Stimulated activated naive CD4-positive, alpha-beta T cell (primary cell): Measurements from ENCODE around the gene FREM1.
"Not testable (repeated sequence)": the region's sequence is repeated elsewhere in the genome, so short reads cannot be mapped to it uniquely, and the experiment has no call there.

Experiments used
- DNase-seq, 6 experiments: peaks; one replicate each; lab custom pipeline; 2025; lab: John Stamatoyannopoulos, UW

Gene FREM1, protein sequence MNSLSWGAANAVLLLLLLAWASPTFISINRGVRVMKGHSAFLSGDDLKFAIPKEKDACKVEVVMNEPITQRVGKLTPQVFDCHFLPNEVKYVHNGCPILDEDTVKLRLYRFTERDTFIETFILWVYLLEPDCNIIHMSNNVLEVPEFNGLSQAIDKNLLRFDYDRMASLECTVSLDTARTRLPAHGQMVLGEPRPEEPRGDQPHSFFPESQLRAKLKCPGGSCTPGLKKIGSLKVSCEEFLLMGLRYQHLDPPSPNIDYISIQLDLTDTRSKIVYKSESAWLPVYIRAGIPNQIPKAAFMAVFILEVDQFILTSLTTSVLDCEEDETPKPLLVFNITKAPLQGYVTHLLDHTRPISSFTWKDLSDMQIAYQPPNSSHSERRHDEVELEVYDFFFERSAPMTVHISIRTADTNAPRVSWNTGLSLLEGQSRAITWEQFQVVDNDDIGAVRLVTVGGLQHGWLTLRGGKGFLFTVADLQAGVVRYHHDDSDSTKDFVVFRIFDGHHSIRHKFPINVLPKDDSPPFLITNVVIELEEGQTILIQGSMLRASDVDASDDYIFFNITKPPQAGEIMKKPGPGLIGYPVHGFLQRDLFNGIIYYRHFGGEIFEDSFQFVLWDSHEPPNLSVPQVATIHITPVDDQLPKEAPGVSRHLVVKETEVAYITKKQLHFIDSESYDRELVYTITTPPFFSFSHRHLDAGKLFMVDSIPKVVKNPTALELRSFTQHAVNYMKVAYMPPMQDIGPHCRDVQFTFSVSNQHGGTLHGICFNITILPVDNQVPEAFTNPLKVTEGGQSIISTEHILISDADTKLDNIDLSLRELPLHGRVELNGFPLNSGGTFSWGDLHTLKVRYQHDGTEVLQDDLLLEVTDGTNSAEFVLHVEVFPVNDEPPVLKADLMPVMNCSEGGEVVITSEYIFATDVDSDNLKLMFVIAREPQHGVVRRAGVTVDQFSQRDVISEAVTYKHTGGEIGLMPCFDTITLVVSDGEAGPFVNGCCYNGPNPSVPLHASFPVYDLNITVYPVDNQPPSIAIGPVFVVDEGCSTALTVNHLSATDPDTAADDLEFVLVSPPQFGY (N-terminal part only)

DNA sequence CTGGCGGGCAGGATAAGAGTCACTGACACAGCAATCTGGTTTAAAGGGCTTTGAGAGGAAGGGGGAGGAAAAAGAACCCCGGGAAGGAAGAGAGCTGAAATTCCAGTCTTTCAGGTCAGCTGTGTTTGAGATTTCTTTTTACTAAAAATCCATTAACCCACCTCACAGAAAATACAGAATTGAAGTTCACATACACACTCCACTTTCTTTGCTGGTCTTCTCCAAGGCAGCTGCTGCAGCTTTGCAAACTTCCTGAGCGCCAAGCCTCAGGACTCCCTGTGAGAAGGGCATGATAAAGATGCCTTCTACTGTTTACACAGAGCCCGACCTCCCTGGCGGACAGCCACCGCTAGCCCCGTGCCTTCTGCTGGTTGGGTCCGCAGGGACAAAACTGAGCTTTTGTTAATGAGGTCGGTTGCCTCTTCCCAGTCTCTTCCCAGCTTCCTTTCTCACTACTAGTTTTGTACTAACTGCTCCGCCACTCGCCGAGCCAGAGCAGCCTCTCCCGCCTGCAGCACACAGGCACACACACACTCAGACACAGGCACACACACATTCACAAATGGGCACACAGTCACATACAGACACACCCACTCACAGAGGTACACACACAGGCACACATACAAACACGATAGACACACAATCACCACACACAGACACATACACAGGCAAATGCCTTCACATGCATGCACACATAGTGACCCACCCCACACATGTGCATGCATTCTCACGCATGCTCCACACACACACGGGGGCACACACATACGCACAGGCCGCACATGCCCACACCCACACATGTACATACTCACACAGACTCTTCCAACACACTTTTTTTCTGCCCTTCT, at the start of gene FREM1:
Gene FREM1, minus strand, starts transcription at position 468 of the 845 bp plus-strand sequence. CDS start 41,451 bp downstream, outside the sequence.
- no peak for DNase-seq

DNA sequence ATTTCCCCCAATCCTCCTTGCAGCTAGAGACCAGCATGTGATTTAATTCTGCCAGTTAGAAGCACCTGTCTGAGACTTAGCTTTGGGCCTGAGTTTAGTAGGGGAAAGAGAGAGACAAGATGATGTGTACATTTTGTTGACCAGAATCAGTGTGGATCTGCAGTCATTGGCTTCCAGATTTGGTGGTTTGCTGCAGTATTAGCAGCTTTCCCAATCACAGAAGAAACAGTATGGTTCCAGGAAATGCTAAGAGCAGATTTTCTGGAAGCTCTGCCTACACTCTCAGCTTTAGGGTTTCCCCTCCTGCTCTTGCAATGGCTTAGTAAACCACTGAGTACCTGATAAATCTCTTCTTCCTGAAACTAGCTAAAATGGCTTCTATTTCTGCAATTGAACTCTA, 48.8 kb upstream of the FREM1 start:
- no peak for DNase-seq

DNA sequence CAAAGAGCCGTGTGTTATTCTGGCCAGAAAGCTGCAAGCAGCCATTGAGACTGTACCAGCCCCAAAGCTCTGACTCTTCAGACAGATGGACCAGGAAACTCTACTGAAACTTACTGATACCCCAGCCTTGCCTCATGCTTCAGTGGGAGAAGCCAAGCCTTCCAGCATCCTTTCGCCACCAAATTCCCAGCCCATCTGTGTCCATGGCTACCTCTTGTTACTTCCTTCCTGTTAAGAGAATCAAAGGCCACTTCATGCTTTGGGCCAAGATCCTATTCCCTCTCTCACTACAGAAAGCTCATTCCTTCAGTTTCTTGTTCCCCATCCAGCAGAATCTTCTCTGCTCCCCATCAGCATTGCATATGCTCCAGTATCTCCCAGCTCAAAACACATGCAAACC, 46.9 kb upstream of the FREM1 start:
- no peak for DNase-seq

DNA sequence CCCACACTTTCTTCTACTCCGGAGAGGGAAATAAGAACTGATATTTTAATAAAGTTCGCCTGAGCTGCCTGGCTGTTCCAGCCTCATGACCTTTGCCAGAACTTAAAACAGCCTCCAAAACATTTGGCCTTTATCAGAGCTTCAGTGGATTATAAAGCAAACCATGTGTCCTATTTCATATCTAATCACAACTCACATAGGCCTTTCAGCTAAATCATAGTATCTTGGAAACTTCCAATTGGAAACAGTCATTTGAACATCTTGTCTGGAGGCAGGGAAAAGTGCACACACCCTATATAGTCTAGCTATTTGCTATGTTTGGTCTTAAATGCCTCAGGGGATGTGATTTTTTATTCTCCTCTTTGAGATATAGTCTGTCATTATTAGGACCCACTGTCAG, 46.0 kb upstream of the FREM1 start:
- no peak for DNase-seq

DNA sequence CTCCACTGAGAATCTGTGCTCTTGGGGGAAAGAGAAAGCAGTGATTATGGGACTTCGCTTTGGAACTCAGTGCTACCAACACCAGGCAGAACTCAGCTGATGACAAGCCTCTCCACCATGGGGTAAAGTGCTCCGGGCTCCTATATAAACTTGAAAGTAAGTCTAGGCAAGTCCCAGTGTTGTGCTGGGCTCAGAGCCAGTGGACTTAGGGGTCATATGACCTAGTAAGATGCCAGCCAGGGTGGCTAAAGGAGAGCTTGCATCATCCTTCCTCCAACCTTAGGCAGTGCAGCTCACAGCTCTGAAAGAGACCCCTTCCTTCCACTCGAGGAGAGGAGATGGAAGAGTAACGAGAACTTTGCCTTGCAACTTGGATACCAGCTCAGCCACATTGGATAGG, 35.1 kb upstream of the FREM1 start:
- DNase-seq, result no peak

DNA sequence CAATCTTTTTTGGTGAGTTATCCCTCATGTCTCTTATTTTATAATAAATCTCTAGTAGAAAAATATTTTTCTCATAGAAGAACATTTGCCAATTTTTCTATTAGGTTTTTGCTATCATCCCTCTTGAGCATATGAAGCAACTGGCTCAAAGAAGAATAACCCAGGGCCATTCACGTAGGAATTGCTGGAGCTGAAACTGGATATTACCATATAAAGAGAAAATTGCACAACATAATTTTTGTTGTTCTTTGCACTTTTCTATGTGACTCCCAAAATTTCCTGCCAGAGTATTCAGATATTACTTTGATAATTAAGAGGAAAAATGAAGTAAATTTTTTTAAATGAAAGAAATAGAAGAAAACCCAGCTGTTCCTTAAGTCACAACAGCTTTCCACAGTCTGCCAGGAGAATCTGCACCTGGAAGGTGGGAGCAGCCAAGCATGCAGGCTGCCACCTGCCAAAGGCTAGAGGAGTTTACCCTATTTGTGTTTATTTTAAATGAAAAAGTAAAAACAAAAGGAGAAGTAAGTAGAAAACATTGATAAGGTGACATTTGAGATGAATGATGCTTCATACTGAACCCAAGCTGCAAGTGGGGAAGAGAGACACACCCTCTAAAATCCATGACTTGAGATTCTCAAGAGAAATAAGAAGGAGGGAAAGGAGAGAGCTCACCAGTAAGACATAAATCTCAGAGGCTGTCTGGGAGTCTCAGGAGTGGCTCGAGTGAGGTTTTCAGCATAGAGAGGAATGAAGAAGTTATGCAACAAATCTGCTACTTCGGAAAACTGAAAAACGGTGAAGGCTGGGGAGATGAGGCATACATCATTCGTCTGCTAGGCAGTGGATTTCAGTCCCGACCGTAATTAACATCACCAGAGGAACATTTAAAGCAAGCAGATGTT, 31.5 kb upstream of the FREM1 start:
- no peak for DNase-seq

DNA sequence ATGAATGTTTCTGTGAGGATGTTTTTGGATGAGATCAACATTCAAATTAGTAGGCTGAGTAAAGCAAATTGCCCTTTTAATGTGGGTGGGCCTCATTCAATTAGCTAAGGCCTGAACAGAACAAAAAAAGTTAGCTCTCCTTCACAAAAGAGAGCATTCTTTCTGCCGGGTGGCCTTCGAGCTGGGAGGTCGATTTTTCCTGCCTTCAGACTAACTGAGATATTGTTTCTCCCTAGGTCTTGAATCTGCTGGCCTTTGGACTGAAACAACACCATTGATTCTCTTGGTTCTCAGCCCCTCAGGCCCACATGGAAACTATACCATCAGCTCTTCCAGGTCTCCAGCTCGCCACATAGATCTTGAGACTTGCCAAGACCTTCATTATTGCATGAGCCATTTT, 29.1 kb upstream of the FREM1 start:
- DNase-seq, result no peak

DNA sequence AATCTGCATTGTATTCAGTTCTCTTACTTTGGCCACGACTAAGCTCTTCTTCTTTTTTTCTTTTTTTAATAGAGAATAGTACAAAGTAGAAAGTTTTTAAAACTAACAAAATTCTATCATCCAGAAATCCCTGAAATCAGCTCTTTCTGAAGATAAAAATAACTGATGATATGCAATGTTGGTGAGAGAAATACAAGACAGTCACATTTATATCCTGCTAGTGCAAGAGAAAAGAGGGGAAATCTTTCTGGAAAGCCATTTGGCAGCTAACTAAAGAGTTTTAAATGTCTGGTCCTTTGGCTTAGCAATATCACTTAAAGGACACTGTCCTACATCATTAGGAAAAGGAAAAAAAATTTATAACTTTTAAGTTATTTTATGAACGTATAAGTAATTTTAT, 27.0 kb upstream of the FREM1 start:
- no peak for DNase-seq

DNA sequence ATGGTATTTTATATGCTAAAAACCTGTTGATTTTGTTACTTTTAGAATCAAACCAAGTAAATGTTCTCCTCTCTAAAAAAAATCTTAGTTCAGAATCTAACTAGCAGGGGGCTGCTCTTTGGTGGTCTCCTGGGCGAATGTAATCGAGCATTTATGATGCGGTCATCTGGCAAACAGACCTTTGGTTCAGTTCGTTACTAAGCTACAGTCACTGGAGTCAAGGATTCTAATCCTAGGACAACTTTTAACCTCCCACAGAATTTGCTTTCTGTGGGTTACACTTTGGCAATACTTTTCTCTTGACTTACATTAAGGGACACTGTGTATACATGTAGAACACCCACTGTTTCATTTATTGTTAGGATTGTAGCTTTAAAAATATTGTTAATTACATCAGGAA, 26.3 kb upstream of the FREM1 start:
- DNase-seq, result no peak

DNA sequence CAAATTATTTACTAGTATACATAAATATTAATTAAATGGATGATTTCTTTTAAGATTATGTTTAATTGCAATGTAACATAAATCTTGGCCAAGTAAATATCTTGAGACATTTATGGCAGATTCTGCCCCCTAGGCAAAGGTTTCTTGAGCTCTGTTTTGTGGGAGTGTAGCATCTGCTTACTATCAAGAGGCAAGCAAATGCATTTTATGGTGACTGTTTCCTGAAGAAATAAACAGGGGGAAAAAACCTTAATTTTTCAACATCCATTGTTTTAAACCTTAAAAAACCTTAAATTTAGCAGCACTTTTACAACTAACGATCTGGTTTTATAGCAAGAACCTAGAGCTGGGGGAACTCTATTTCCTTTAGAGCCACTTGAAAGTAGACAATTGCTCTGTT, 25.7 kb upstream of the FREM1 start:
- DNase-seq, result no peak

DNA sequence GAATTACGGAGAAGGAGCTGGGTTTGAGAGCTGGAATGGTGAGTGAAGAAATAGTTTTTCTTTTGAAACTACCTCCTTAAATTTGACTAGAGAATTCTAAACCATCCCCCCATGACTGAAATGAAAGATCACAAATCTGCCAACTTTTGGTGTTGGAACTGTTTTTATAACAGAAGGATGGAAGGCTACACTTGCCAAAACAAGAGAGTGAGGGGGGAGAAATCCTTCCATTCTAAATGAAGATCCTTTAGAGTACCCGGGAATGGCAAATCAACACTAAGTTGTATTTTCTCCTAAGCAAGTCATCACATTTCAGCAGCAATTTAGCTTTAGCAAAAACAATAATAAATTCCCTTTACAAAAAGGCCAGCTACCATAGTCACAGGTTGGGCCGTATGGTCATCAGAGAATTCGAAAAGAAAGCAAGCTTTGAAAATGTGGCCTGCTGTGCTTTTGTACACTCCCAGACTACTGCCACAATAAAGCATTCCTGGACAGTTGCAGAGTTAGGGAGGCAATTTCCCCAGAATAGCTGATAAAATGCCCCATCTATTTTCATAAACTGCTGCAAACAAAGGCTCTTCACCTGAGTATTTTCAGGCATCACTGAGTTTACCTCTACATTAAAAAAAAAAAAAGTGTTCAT, 25.0 kb upstream of the FREM1 start:
- DNase-seq, result no peak

DNA sequence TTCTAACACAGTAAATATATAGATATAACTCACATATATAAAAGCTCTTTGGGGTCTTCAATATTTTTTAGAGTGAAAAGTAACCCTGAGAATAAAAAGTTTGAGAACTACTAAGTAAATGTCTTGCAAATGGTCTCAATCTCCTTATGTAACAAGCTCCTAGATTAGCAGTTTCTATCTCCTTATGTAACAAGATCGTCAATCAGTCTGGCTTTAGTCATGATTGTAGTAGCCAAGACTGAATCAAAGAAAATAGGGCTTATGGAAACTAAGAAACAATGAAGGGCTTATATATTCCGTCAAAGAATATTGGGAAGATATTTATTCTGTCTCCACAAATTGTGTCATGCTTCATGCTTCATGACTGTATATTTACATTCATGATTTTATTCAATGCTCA, 22.4 kb upstream of the FREM1 start:
- DNase-seq, result no peak

DNA sequence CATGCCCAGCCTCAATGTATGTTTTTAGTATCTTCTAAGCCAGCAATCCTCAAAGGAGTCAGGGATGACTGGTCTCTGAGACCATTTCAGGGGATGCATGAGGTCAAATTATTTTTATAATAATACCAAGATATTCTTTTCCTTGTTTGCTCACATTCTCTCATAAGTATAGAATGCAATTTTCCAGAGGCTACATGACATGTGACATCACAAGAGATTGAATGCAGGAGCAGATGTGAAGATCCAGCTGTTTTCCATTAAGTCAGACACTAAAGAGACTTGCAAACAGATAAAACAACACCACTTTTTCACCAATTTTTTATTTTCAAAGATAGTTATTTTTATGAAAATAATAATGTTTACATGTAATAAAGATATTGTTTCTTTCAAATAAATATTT, 22.0 kb upstream of the FREM1 start:
- no peak for DNase-seq

DNA sequence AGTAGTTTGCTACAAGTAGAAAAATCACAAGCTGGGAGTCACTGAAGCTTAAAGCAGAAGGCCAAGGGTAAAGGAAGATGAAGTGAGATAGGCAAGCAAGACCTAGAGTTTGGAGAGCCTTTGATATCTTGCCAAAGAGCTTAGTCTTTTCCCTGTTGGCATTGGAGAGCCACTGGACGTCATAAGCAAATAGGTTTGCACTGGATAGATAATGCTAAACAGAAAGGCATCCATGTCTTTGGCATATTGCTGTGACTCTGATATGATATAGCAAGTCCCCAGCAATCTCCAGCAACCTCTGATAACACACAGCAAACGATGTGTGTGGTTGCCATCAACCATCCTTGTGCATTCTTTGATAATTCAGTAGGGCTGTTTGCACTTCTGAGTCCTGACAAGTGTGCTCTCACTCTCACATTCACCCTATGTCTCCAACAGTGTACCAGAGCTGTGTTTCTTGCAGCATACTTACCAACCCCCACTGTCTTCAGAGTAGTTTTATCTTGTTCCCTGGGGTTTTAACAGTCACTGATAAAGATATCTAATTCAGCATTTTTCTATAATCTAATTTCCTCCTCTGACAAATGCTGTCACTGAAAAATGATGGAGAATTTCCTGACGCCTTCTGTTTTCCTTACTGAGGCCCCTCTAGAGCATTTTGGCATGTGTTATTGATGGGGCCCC, 16.9 kb upstream of the FREM1 start:
- DNase-seq, result no peak

DNA sequence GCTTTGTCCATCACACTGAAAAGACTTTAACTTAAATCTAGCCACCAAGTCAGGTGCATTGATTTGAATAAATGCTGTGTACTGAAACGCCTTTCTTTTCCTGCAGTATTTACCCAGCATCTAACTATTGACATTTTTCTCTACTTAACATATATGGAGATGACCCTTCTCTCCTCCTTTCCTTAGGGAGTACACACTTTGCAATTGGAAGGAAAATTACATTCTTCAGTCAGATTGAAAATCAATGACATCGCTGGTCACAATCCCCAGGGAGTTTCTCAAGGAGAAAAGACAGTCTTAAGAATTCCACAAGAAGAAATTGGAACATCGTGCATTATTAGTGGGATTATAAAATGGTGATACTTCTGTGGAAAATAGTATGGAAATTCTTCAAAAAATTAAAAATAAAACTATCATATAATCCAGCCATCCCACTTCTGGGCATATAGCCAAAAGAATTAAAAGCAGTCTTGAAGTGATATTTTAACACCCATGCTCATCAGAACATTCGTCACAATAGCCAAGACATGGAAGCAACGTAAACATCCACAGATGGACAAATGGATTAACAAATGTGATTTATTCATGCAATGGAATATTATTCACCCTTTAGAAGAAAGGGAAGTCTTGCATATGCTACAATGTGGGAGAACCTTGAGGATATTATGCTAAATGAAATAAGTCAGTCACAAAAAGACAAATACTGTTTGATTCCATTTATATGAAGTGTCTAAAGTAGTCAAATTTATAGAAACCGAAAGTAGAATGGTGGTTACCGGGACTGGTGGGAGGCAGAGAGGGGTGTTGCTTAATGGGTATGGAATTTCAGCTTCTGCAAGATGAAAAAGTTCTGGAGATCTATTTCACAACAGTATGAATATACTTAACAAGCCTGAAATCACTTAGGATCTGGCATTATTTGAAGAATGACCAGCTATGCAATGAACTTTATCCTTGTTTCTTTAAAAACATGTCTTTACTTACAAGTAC, 14.3 kb upstream of the FREM1 start:
- DNase-seq, result no peak

DNA sequence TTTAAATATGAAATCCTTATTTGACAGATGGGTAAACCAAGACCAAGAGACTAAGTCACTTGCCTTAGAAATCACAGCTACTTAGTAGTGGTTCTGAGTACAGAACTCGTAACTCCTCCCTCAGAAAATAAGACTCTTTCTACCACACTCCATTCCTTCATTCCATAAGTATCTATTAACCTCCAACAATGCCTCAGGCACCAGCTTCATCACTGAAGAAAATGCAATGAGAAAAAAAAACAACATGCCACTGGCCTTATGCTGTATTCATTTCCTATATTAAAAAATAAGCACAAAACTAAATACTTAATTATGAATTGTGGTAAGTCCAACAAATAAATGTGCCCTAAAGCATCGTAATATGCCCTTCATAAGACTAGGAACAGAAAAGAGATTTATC, 13.5 kb upstream of the FREM1 start:
- DNase-seq, result no peak

DNA sequence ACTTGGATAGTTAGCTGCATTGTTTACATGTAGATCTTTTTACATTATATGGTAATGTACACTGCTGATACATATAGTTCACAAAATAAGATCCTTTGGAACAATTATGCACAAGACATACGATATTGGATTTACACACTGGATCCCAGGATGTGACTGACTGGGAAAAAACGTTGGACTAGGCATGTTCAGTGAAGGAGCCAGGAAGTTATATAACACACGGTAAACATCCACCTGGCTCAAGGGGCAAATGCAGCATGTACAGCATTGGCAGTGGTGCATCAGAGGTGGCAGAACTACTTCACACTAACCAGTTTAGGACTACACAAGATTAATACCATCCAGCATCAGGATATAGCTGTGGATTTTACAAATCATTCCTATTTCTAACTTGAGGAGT, 10.6 kb upstream of the FREM1 start:
- DNase-seq, result not testable (repeated sequence)

DNA sequence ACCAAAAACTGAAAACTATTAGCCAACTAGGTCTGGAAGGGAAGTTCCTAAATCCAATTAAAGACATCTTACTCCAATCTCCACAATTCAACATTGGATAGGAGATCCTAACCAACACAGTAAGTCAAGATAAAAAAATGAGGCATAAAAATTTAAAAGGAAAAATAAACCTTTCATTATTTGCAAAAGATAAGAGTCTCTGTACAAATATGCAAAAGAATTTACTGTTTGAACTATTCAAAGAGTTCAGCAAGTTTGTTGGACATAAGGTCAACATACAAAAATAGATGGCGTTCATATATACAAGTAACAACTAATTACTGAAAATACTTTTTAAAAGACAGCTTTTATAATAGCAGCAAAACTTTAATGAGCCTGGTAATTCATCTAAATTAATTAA, 3.1 kb upstream of the FREM1 start:
- DNase-seq, result no peak

DNA sequence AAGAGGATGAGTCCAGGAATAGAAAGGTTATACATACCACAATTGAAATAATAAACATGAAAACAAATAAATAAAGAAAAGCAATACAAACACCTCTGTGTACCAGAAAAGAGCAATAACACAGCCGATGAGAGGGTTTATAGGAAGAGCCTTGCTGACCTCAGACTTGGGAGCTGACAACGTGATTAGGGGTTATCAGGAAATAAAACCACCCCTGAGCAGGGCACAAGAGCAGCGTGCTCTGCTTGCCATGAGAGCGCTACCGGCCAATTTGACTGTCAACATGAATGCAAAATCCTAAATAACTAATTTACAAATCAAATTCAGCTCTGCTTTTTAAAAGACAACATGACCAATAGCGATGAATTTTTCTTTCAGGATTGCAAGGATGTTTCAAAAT, 2.6 kb upstream of the FREM1 start:
- no peak for DNase-seq
